Measurements from ENCODE around the gene CCDC34.

Gene CCDC34

GRCh38 chr11:27394781-27395228 lies 31.8 kb upstream of the CCDC34 start:
- Histone ChIP-seq H3K27me3 (ENCODE audit: insufficient read depth, low read length, poor library complexity, severe bottlenecking) (no peaks in the 10 kb centered on the region), H3F3A (ENCODE audit: low read depth) (no peaks in the 10 kb centered on the region), H3K9me2 (replicated peaks; ENCODE audit: low read depth, low read length) (no peaks in the 10 kb centered on the region), H3K9ac (ENCODE audit: low read depth, low read length, poor library complexity, severe bottlenecking) (no peak overlapping the region), H3K4me3 (ENCODE audit: low read length, poor library complexity, severe bottlenecking) (no peak overlapping the region), H4K20me1 (ENCODE audit: insufficient read depth, low read length, poor library complexity, severe bottlenecking) (no peaks in the 10 kb centered on the region), H3K36me3 (ENCODE audit: insufficient read depth, low read length) (no peaks in the 10 kb centered on the region), H3K9me3 (ENCODE audit: insufficient read depth, low read depth, low read length) (no peaks in the 10 kb centered on the region), H3K4me1 (ENCODE audit: insufficient read depth, low read length, poor library complexity, severe bottlenecking) (no peaks in the 10 kb centered on the region), H2AFZ (ENCODE audit: low read length) (no peak overlapping the region; the same call in 1 of the 2 replicates), H3K79me2 (ENCODE audit: insufficient read depth, low read length) (no peaks in the 10 kb centered on the region), H3K4me2 (ENCODE audit: low read depth, low read length, poor library complexity, severe bottlenecking) (no peak overlapping the region)
- TF ChIP-seq EZH2phosphoT487 (IDR thresholded peaks at IDR 0.05; ENCODE audit: borderline replicate concordance) (no peak), CTCF (conservative IDR thresholded peaks at IDR 0.05; ENCODE audit: low read length) (no peak)

- H3K36me3 ChIP-seq (ENCODE audit: insufficient read depth, low read length) = no peaks in the 10 kb centered on the region
- TF ChIP-seq CTCF (conservative IDR thresholded peaks at IDR 0.05; ENCODE audit: low read length) (no peak), EZH2phosphoT487 (IDR thresholded peaks at IDR 0.05; ENCODE audit: borderline replicate concordance) (no peak)
- no peak overlapping the region for H3K4me3 ChIP-seq (ENCODE audit: low read length, poor library complexity, severe bottlenecking)
- H3K9me3 ChIP-seq (ENCODE audit: insufficient read depth, low read depth, low read length) = no peaks in the 10 kb centered on the region
- no peaks in the 10 kb centered on the region for H3K4me1 ChIP-seq (ENCODE audit: insufficient read depth, low read length, poor library complexity, severe bottlenecking)
- H3K4me2 ChIP-seq (ENCODE audit: low read depth, low read length, poor library complexity, severe bottlenecking) = no peak overlapping the region
- no peaks in the 10 kb centered on the region for H3K27me3 ChIP-seq (ENCODE audit: insufficient read depth, low read length, poor library complexity, severe bottlenecking)
- H3F3A ChIP-seq (ENCODE audit: low read depth) = no peaks in the 10 kb centered on the region
- no peaks in the 10 kb centered on the region for H4K20me1 ChIP-seq (ENCODE audit: insufficient read depth, low read length, poor library complexity, severe bottlenecking)
- no peaks in the 10 kb centered on the region for H3K79me2 ChIP-seq (ENCODE audit: insufficient read depth, low read length)
- no peaks in the 10 kb centered on the region for H3K9me2 ChIP-seq (replicated peaks; ENCODE audit: low read depth, low read length)
- no peak overlapping the region for H3K9ac ChIP-seq (ENCODE audit: low read depth, low read length, poor library complexity, severe bottlenecking)
- no peak overlapping the region for H2AFZ ChIP-seq (ENCODE audit: low read length)
Measured at GRCh38 chr11:27392278-27393114, 29.5 kb upstream of the CCDC34 start.

- Histone ChIP-seq H3K4me1 (ENCODE audit: insufficient read depth, low read length, poor library complexity, severe bottlenecking) (no peaks in the 10 kb centered on the region), H3K9ac (ENCODE audit: low read depth, low read length, poor library complexity, severe bottlenecking) (no peak overlapping the region), H3K9me3 (ENCODE audit: insufficient read depth, low read depth, low read length) (no peaks in the 10 kb centered on the region), H3K79me2 (ENCODE audit: insufficient read depth, low read length) (no peaks in the 10 kb centered on the region), H3K27me3 (ENCODE audit: insufficient read depth, low read length, poor library complexity, severe bottlenecking) (no peaks in the 10 kb centered on the region), H3K4me3 (ENCODE audit: low read length, poor library complexity, severe bottlenecking) (no peak overlapping the region), H2AFZ (ENCODE audit: low read length) (no peak overlapping the region), H3K36me3 (ENCODE audit: insufficient read depth, low read length) (no peaks in the 10 kb centered on the region), H4K20me1 (ENCODE audit: insufficient read depth, low read length, poor library complexity, severe bottlenecking) (no peaks in the 10 kb centered on the region), H3K4me2 (ENCODE audit: low read depth, low read length, poor library complexity, severe bottlenecking) (no peak overlapping the region), H3F3A (ENCODE audit: low read depth) (no peaks in the 10 kb centered on the region), H3K9me2 (replicated peaks; ENCODE audit: low read depth, low read length) (no peaks in the 10 kb centered on the region)
- TF ChIP-seq CTCF (conservative IDR thresholded peaks at IDR 0.05; ENCODE audit: low read length) (no peak), EZH2phosphoT487 (IDR thresholded peaks at IDR 0.05; ENCODE audit: borderline replicate concordance) (no peak)
Measured at GRCh38 chr11:27391331-27392015, 28.5 kb upstream of the CCDC34 start.
